CD4-positive, alpha-beta T cell (primary cell): ENCODE data around the gene KAT2B. TPM values are rescaled to one million over a fixed set of nuclear protein-coding genes. Genes with fewer than 3 reads are reported as not detected.

ENCODE experiments used
- ATAC-seq: fragments of 200-7000 bp; cut with Tn5 transposase; one replicate; pipeline ENCODE4 v1.10.0; 2022; ENCODE audit warnings: mild to moderate bottlenecking; ENCODE audit not compliant: poor library complexity
- CTCF ChIA-PET: fragments of 350-600 bp; sonication (Branson Sonifier 250); formaldehyde crosslinking; loops from one replicate; lab custom pipeline; 2021; ENCODE audit warnings: antibody characterized with exemption, inconsistent platforms; lab: Charles Lee
- POLR2A ChIA-PET: fragments of 350-600 bp; sonication (Branson Sonifier 250); formaldehyde crosslinking; loops from one replicate; lab custom pipeline; 2021; ENCODE audit warnings: antibody characterized with exemption, inconsistent platforms; lab: Charles Lee
- DNase-seq, 14 experiments: peaks; one replicate each; pipeline ENCODE4 v3.0.0-alpha.2; 2013 to 2020; ENCODE audit warnings: mixed read lengths in 2 of 14
- H3K27ac ChIP-seq, 2 donors: one replicate each; pipeline versions ENCODE4 v1.5.1 to v1.7.0; 2013; ENCODE audit warnings: low read length in 2 of 2, low read depth in 1 of 2, mild to moderate bottlenecking in 1 of 2
- H3K27me3 ChIP-seq, 2 experiments: 1 replicate in 1 of 2; 2 replicates in 1 of 2; pipeline versions ENCODE4 v1.6.1 to v1.7.0; 2013; ENCODE audit warnings: low read length in 2 of 2, control low read depth in 1 of 2, mild to moderate bottlenecking in 1 of 2, moderate library complexity in 1 of 2; ENCODE audit not compliant: insufficient read depth in 2 of 2, control insufficient read depth in 1 of 2
- H3K36me3 ChIP-seq: one replicate; pipeline ENCODE4 v1.6.1; 2013; ENCODE audit warnings: low read length, control low read depth; ENCODE audit not compliant: insufficient read depth
- H3K4me1 ChIP-seq: one replicate; pipeline ENCODE4 v1.6.1; 2013; ENCODE audit warnings: low read length, control low read depth; ENCODE audit not compliant: insufficient read depth
- H3K4me3 ChIP-seq: one replicate; pipeline ENCODE4 v1.5.1; 2013; ENCODE audit warnings: mild to moderate bottlenecking, low read length, moderate library complexity
- H3K9me3 ChIP-seq, 2 experiments: 1 replicate in 1 of 2; 2 replicates in 1 of 2; pipeline versions ENCODE4 v1.6.1 to v1.7.0; 2013; ENCODE audit warnings: low read length in 2 of 2, mild to moderate bottlenecking in 2 of 2, control low read depth in 1 of 2, moderate library complexity in 1 of 2; ENCODE audit not compliant: control insufficient read depth in 1 of 2, insufficient read depth in 1 of 2
- H3K27ac Mint-ChIP-seq: one replicate; pipeline ENCODE4 v1.8.0; 2020; ENCODE audit warnings: mixed read lengths
- H3K27me3 Mint-ChIP-seq: one replicate; pipeline ENCODE4 v1.8.0; 2021; ENCODE audit warnings: mixed read lengths
- H3K36me3 Mint-ChIP-seq: one replicate; pipeline ENCODE4 v1.8.0; 2021; ENCODE audit warnings: low read depth, mixed read lengths
- H3K4me1 Mint-ChIP-seq: one replicate; pipeline ENCODE4 v1.8.0; 2021; ENCODE audit warnings: low read depth, mixed read lengths
- H3K4me3 Mint-ChIP-seq: one replicate; pipeline ENCODE4 v1.8.0; 2020; ENCODE audit warnings: mild to moderate bottlenecking, mixed read lengths
- H3K9me3 Mint-ChIP-seq: one replicate; pipeline ENCODE4 v1.8.0; 2020; ENCODE audit warnings: mixed read lengths
- CTCF ChIP-seq: fragments of 200-600 bp; IDR thresholded peaks from one replicate; pipeline ENCODE4 v1.8.0; 2022; ENCODE audit warnings: antibody characterized with exemption, mild to moderate bottlenecking
- intact Hi-C, 2 experiments: fragments of 100-400 bp; cut with DNase I in 1 of 2; cut with micrococcal nuclease in 1 of 2; formaldehyde crosslinking; loops; one replicate each; pipeline versions ENCODE4 v1.15.1 to v1.9.0; 2023 to 2025; cut with DNase I, micrococcal nuclease
- total RNA-seq, 174 experiments: library from RNA in 2 of 174; stranded (reverse) in 2 of 174; gene quantifications; one replicate each; pipeline ENCODE4 v1.2.3 and lab custom pipeline; 2021 to 2026

The KAT2B gene
- total RNA-seq, 2 experiments from 2014 or later: 50.9 to 54.4 TPM

GRCh38 chr3:20111836-20112235 lies 71.6 kb downstream of the KAT2B start:
- intact Hi-C loops: no loop called here
- Histone ChIP-seq H3K4me1 (peaks cover 17% of the 10 kb centered on the region), H3K27me3 (no peaks in the 10 kb centered on the region), H3K36me3 (peaks cover 53% of the 10 kb centered on the region), H3K27ac (no peak overlapping the region), H3K4me3 (no peak overlapping the region), H3K9me3 (no peaks in the 10 kb centered on the region)
- ChIA-PET POLR2A (no interaction called here), CTCF (interaction anchor here (0.9 to 1.0 kb wide), 2 partner anchors 8 to 43 kb away, joined by 3 to 4 read pairs; no protein-coding TSS in a partner anchor)
- ATAC-seq: no peak
- Mint-ChIP-seq H3K36me3 (peaks cover 88% of the 10 kb centered on the region), H3K4me1 (no peaks in the 10 kb centered on the region), H3K27me3 (no peaks in the 10 kb centered on the region), H3K9me3 (no peaks in the 10 kb centered on the region), H3K4me3 (no peak overlapping the region), H3K27ac (no peak overlapping the region)
- DNase-seq: no peak
- TF ChIP-seq CTCF: no peak

GRCh38 chr3:20121088-20121487 lies 80.8 kb downstream of the KAT2B start:
- ChIA-PET CTCF (no interaction called here), POLR2A (no interaction called here)
- Histone ChIP-seq H3K4me3 (no peak overlapping the region), H3K4me1 (no peaks in the 10 kb centered on the region), H3K36me3 (peaks cover 87% of the 10 kb centered on the region), H3K27me3 (no peaks in the 10 kb centered on the region), H3K9me3 (no peaks in the 10 kb centered on the region), H3K27ac (no peak overlapping the region)
- no peak for TF ChIP-seq CTCF
- H3K36me3 Mint-ChIP-seq: peaks cover 92% of the 10 kb centered on the region
- H3K4me3 Mint-ChIP-seq: no peak overlapping the region
- intact Hi-C loops: no loop called here
- H3K9me3 Mint-ChIP-seq: no peaks in the 10 kb centered on the region
- ATAC-seq: no peak
- no peak for DNase-seq
- no peaks in the 10 kb centered on the region for H3K27me3 Mint-ChIP-seq
- no peak overlapping the region for H3K27ac Mint-ChIP-seq
- H3K4me1 Mint-ChIP-seq: no peaks in the 10 kb centered on the region

- Mint-ChIP-seq H3K4me1 (no peaks in the 10 kb centered on the region), H3K27me3 (no peaks in the 10 kb centered on the region), H3K27ac (no peak overlapping the region), H3K36me3 (peaks cover 94% of the 10 kb centered on the region), H3K4me3 (no peak overlapping the region), H3K9me3 (no peaks in the 10 kb centered on the region)
- intact Hi-C loops: no loop called here
- CTCF ChIA-PET: no interaction called here
- Histone ChIP-seq H3K36me3 (peaks cover 89% of the 10 kb centered on the region), H3K4me1 (no peaks in the 10 kb centered on the region), H3K4me3 (no peak overlapping the region), H3K27ac (no peak overlapping the region), H3K27me3 (no peaks in the 10 kb centered on the region), H3K9me3 (no peaks in the 10 kb centered on the region)
- DNase-seq (no peak), ATAC-seq (no peak)
- no peak for TF ChIP-seq CTCF
- POLR2A ChIA-PET: no interaction called here
Measured at GRCh38 chr3:20123131-20123652, 82.9 kb downstream of the KAT2B start.
